ENCODE data around the gene HABP4.

Gene HABP4

GRCh38 chr9:96524045-96524444, 74.1 kb downstream of the HABP4 start:
- no peak for DNase-seq (ENCODE audit: low spot score)

GRCh38 chr9:96524764-96525163, 74.8 kb downstream of the HABP4 start:
- no peak for DNase-seq (ENCODE audit: low spot score)

DNA sequence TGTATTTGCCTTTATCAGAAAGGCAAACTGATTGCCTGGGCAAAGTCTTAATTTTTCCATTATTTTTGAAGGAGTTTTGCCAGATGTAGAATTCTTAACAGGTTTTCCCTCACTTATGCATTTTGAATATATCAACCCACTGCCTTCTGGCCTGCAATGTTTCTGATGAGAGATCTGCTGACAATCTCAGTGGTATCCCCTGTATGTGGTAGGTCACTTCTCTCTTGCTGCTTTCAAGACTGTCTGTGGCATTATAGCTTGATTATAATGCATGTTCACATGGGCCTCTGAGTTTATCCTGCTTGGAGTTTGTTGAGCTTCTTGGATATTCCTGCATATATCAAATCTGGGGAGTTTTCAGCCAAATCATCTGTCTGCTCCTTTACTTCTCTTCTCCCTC, 82.2 kb downstream of the HABP4 start:
- no peak for DNase-seq (ENCODE audit: low spot score)

GRCh38 chr9:96540106-96540505, 90.1 kb downstream of the HABP4 start:
- no peak for DNase-seq (ENCODE audit: low spot score)

Data from D341Med (cell line).